Activated gamma-delta T cell treated with anti-CD3 and anti-CD28 coated beads, Interleukin-2, amount 50 U/mL, for 16 hours (primary cell): ENCODE results near the gene CREB3L2.
"Not testable (repeated sequence)": the region's sequence is repeated elsewhere in the genome, so short reads cannot be mapped to it uniquely, and the experiment has no call there.

Experiments used
- DNase-seq: peaks from one replicate; pipeline ENCODE4 v3.0.0-alpha.2; 2020; ENCODE audit warnings: low read depth

The CREB3L2 gene

DNA sequence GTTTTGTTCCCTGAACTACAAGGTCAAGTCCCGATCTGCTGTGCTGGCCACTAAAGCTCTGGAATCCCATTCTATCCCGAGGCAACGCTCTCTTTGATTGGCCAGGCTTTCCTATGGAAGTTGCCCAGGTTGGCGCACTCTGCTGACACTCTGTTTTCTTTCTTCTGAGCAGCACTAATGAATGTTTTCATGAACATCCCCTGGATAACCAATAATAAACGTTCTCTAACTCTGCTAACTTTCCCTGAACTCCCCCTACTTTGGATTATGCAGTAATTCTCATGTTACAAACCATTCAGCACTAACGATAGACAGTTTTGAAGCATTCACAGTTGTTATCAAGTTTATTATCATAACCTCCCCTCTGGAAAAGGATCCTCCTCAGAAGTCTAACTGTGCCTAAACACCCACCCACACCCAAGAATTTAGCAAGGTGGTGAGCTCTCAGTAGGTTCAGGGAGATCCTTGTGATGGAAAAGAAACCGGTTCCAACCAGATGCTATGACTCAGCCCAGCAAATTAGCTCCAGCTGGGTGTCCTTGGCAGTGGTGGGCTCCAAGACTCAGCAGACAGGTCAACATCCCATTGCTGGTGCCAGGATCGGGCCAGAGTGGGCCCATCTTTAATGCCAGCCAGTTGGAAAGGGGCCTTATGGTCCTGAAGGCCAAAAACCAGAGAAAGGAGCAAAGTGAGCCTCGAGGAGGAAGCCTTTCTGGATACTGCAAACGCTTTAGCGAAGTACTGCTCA lies 68.4 kb downstream of the CREB3L2 start:
- DNase-seq: no peak

DNA sequence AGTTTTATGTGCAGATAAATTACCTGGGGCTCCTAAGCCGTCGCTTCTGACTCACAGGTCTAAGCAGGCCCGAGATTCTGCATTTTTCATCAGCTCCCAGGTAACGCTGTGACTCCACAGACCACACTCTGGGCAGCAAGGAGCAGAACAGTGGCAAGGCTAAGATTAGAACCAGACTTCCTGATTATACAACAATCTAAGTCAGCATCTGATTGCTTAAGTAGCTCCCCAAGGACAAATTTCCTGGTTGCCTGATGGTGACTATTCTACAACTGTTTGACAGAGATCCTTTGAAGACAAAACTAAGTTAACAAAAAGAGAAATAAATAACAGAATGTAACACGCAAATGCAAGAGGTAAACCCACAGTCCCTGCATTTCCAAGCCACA lies 69.0 kb downstream of the CREB3L2 start:
- DNase-seq: no peak

DNA sequence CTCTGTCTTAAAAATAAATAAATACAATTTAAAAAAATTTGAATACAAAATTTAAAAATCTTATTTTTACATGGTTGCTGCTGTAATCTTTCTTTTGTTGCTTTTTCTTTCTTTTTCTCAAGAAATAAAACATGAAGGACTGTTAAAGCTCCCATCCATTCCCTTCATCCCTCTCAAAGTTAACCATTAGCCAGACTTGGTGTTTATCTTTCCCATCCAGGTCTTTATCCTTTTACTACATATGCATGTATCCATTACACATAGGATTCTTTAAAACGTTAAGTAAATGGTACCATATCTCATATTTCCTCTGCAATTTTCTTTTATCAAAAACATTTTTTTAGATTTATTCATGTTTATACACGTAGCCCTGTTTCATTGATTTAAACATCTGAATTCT lies 70.1 kb downstream of the CREB3L2 start:
- no peak for DNase-seq

DNA sequence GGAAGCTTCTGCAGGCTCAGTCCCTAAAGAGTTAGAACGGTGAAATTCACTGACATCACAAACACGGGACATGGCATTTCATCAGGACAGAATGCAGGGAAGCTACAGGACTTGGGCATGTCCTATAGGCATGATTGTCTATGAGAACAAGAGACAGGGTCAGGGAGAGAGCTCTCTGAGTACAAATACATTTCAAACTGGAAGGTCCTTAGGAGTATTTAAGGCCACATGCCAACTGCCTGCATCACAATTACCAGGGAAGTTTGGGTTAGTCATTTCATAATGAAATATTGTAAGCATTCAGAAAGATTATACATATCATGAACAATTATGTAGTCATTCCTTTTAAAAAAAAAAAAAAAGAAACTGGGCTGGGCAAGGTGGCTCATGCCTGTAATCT lies 71.3 kb downstream of the CREB3L2 start:
- no peak for DNase-seq

DNA sequence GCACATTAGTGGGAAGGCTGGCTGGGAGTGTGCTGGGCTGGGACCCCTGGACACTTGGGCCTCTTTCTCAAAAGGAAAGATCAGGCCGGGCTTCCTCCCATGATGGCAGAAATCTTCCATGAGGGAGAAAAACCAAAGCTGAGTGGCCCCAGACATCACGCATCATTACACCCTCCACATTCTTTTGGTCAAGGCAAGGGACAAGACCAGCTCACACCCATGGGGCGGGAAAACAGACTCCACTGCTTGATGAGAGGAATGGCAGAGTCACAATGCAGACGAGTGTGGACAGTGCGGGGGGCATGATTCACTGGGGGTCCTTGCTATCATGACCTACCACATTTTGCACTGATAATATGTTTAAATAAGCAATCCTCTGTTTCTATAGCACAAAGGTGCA lies 73.3 kb downstream of the CREB3L2 start:
- no peak for DNase-seq

DNA sequence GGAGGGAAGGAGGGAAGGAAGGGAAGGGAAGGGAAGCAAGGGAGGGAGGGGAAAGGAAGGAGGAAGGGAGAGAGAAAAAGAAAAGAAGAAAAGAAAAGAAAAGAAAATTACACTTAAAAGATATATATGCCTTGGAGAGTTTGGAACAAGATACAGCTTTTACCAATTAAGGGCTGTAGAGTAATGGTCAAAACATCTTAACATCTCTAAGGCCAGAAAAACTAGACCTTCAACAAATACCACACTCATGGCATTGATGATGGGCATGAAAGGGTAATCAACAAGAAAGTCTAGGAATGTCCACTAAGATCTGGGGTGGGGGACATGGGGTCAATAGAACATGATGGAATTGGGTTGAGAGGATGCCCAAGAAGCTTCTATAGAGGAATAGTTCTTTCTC lies 74.5 kb downstream of the CREB3L2 start:
- no peak for DNase-seq

DNA sequence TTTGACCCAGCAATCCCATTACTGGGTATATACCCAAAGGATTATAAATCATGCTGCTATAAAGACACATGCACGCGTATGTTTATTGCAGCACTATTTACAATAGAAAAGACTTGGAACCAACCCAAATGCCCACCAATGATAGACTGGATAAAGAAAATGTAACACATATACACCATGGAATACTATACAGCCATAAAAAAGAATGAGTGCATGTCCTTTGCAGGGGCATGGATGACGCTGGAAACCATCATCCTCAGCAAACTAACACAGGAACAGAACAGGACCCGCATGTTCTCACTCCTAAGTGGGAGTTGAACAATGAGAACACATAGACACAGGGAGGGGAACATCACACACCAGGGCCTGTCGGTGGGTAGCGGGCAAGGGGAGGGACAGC lies 75.7 kb downstream of the CREB3L2 start:
- DNase-seq: not testable (repeated sequence)

DNA sequence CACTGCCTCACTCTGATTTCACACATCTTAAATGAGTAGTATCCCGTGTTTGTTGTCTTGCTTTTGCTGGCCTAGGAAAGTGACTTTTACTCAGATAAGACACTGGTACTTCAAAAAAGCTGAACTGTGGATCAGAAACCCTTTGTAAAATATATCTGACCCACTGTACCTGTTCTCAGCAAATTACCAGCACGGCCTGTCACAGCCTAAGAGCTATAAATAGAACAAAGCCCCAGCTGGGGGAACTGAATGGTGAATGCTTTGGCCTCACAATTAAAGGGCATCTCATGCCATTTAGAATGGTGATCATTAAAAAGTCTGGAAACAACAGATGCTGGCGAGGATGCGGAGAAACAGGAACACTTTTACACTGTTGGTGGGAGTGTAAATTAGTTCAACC lies 76.1 kb downstream of the CREB3L2 start:
- no peak for DNase-seq

DNA sequence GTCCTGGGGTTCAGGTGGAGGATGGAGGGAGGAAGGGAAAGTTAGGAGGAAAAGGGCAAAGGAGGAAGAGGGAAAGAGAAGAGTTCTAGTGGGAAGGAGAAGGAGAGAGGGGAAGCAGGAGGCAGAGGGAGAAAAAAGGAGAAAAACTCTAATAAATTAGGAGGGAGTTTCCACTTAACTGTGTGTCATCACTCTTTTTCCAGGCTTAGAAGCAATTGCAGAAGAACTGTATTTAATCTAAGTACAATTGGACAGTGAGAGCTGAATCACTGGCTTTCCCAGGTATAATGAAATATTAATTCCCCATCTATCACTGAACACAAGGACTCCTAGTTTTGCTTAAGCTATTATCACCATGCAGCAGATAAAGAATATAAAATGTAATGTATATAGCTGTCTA lies 76.8 kb downstream of the CREB3L2 start:
- no peak for DNase-seq

DNA sequence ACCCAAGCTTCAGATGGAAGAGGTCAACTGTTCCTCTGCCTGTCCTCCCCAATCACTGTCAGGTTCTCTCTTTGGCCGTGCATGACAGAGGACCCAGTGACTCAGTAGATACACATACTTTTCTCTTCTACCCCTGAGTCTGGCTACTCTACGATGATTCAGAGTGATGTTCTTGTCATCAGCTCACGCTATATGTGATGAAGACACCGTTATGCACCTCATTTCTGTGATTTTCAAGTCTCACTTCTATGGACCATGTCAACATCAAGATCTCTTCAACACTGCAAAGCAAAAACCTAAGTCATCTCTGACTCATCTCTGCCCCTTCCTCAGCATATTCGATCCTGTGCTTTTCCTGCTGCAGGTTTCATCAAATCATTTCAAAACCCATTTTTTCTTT lies 78.5 kb downstream of the CREB3L2 start:
- DNase-seq: no peak

DNA sequence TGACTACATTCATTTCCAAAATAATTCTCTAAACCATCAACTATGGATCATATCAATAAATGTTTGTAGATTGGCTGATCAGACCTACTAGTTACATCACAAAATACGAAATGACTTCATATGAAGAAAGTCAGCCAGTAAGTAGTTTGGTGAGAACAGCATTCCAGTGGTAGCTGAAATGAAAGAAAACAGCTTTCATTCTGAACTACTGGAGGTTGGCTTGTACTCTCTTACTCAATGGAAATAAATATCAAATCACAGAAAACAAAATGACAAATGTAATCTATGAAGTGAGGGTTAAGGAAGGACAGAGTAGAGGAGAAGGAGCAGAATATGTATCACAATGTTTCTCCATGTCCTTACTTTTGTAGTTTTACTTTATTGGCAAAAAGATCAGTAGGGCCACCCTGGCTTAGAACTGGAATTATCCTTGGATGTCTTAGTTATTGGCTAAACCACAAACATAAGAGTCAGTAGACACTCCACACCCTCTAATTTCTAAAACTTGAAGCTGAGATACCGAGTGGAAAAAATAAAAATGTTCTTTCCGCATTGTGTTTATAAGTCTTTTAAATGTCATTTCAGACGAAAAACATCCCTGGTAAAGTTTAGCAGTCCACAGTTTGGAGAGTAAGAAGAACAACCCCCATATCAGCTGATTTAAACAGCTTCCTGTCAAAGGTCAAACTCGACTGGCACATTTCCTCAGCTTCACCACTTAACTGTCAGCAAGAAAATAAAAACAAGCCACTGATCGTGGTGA lies 81.1 kb downstream of the CREB3L2 start:
- DNase-seq: no peak

DNA sequence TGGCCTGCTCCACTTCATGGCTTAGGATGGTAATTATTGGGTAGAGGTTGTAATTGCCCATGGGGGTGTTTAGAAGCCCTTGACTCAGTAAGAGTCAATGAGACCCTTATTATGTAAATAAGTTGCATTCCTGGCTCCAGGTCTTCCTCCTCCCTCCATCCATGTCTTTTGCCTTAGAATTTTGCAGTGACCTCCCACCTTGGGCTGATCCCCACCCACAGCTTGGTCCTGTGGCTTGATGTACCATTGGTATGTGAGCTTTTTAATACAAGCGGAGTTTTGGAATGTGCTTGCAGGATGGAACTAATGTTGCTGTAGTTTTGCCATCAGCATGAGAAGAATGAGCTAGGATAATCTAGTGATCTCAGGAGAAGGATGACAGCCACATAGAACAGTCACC lies 81.9 kb downstream of the CREB3L2 start:
- DNase-seq: no peak

DNA sequence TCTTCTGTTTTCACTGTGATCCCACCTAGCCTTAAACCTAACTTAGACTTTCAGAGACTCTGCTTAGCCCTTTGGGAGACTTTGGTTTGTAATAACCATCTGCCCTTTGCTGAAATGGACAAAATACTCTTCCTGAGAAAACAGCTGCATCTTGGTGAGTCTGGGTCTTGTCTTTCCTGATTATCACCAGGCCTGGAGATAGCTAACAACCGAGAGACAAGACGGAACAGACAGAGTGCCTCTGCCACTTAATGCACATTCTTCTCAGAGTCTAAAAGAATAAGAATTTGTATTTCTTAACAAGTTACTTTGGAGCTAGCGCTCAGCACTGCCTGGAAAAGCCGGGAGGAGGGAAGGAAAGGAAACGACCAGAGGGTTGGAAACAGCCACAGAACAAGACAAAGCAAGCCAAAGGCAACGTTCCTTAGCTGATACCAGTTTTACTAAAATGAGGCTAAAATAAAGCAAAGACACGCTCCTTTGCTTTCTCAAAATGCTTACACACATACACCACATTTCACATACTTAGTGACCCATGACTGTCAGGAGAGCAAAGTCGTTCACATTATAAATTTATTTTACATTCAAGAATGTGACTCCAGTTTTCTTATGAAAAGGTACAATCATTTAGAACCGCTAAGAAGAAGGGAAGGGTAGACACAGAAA lies 84.8 kb downstream of the CREB3L2 start:
- DNase-seq: no peak

DNA sequence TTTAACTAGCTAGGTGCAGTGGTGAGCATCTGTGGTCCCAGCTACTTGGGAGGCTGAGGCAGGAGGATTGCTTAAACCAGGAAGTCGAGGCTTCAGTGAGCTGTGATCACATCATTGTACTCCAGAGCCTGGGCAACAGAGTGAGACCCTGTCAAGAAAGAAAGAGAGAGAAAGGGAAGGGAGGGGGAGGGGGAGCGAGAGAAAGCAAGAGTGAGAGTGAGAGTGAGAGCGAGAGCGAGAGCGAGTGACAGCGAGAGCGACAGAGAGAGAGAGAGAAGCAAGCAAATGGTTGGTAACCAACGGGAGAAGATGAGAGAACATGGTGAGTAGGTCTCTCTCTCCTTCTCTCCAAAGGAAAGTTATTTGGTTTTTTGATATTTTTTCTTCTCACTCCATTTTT lies 85.3 kb downstream of the CREB3L2 start:
- DNase-seq: no peak

DNA sequence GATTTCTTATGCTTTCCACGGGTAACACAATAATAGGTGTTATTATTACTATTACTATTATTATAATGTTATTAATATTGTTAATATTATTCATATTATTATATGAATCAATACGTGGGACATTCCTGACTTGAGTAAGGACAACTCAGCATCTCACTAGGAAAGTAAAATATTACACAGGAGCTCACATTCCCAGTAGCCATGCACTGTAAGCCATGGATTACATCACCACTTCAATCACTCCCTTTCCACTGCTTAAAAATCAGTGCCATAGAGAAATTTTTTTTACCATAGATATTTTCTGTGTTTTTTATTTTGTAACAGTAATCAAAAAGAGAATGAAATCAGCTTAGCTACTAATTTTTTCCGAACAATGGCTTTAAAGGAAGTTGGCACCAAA lies 86.6 kb downstream of the CREB3L2 start:
- DNase-seq: no peak

DNA sequence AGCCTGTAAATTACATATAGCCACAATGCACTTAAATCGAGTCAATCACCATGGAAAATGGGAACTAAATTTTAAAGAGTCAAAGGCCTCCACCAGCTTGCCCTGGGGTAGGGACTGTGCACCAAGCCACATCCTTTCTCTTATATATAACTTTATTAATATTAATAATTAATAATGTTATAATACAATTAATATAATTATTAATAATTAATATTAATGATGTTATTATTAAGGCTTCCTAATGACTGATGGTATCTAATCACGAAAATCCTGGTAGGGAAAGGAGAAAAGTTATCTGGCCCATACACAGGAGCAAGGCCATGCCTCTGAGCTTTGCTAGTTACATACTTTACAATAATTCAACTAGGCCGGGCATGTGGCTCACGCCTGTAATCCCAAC lies 87.9 kb downstream of the CREB3L2 start:
- DNase-seq: no peak

DNA sequence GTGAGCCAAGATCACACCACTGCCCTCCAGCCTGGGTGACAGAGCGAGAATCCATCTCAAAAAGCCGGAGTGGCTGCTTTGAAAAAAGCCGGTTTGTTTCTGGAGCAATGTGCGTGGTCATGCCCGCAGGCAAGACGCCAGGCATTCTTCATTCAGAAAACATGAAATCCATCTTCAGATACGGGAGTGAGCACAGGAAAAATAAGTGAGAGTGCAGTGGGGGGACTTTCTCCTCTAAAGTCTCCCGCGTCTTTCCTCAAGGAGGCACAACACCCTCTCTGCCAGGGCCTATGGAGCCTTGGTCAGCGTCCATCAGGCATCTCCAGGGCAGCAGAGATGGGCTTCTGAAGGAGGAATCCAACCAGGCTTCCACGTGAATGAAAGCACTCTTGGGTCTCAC lies 92.8 kb downstream of the CREB3L2 start:
- no peak for DNase-seq

DNA sequence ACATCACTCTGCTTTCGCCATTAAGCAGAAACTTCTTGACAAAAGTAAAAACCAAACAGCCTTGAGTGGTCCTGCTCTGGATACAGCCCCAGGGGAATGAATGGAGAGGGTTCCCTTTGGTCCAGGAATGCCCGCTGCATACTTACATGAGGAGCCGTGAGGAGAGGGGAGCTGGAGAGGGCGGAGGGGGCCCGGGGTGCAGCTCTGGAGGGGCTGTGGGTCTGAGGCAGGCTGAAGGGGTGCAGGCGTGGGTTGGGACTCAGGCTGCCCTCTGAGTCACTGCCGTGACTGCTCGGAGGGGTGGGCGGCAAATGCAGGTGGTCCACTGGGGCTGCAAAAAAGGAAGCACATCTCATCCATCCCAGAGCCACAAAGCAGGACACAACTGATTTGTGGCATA lies 93.8 kb downstream of the CREB3L2 start:
- no peak for DNase-seq

DNA sequence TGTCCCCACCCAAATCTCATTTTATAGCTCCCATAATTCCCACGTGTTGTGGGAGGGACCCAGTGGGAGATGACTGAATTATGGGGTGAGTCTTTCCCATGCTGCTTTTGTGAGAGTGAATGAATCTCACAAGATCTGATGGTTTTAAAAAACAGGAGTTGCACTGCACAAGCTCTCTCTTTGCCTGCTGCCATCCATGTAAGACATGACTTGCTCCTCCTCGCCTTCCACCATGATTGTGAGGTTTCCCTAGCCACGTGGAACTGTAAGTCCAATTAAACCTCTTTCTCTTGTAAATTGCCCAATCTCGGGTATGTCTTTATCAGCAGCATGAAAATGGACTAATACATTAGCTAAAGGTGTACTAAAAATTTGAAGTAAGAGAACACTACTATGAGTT lies 95.2 kb downstream of the CREB3L2 start:
- DNase-seq: not testable (repeated sequence)

DNA sequence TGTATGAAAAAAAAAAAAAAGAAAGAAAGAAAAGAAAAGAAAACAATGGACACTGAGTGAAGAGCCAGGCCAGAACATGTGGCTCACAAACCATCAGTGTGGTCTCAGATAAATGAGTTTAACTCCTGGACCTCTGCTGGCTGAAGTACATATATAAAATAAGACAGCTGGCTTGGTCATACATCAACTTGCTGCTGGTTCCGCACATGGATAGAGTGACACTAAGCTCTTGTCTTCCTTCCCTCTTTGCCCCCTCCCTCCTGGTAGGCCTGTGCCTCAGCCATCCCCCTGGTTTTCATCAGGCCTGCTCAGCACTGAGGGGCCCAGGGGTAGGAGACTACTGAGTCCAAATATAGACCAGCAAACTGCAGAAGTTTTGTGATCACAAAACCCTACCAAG lies 97.1 kb downstream of the CREB3L2 start:
- no peak for DNase-seq

DNA sequence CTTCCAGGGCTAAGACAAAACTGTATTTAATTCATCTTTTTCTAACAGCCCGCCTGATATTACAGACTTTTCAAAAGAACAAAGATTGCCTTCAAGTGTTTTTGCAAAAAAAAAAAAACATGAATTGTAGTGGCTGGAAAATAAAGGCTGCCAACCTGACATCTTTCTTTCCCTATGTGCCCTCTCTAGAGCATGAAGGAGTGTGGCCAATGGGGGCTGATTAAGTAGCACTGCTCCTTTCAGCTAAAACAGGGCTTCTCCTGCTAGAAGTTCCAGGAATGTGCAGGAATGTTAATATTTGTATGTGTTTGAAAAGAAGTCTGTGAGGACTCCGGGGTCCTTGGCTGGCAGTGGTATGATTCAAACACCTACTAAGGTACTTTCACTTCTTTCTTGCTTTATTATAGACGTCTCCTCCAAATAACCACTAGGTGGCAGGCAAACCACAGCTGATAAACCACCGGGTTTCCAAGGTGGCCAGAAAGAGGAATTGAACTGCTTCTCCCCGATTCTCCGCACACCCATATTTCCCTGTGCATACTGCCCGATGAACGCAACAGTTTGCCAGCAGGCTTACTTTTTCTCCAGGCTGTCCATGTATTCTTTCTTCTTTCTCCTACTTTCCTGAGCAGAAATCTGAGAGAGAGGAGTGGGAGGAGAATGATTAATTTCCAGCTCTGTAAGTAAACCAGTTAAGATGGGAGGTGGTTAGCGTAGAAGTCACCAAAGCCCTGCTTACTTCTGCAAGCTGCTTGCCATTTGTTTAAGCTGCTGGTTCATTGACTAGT lies 98.3 kb downstream of the CREB3L2 start:
- peak; percentile 41 for DNase-seq

DNA sequence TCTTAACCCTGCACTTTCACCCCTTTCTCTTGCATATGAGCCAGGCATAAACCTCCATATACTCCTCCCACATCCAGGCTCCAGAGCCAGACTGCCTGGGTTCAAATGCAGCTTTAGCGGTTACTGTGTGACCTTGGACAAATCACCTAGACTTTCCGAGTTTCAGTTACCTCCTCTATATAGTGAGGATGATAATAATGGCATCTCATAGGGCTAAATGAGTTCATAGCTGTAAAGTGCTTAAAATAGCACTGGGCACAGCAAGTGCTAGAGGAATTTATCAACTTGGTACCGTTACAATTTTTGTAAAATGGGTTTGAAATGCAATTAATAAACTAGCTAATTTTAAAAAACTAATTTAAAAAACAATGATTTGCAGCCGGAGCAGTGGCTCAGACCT lies 101.7 kb downstream of the CREB3L2 start:
- DNase-seq: no peak
